ENCODE results near the gene CCIN. TPM values are rescaled to one million over a fixed set of nuclear protein-coding genes. Genes with fewer than 3 reads are reported as not detected.

Gene CCIN
- total RNA-seq, 1 experiment from 2014 or later = 0.20 TPM

- TF ChIP-seq, protein P1, sequence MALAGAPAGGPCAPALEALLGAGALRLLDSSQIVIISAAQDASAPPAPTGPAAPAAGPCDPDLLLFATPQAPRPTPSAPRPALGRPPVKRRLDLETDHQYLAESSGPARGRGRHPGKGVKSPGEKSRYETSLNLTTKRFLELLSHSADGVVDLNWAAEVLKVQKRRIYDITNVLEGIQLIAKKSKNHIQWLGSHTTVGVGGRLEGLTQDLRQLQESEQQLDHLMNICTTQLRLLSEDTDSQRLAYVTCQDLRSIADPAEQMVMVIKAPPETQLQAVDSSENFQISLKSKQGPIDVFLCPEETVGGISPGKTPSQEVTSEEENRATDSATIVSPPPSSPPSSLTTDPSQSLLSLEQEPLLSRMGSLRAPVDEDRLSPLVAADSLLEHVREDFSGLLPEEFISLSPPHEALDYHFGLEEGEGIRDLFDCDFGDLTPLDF (CRISPR knock-in tag; IDR thresholded peaks at IDR 0.05) = no peak
- TF ChIP-seq NFATC4 (CRISPR knock-in tag; IDR thresholded peaks at IDR 0.05) = no peak
- TF ChIP-seq TCF7 (CRISPR knock-in tag; IDR thresholded peaks at IDR 0.05; ENCODE audit: low read depth) = no peak
- TF ChIP-seq NR2C2 (CRISPR knock-in tag; IDR thresholded peaks at IDR 0.05) = no peak
- TF ChIP-seq, protein P2, sequence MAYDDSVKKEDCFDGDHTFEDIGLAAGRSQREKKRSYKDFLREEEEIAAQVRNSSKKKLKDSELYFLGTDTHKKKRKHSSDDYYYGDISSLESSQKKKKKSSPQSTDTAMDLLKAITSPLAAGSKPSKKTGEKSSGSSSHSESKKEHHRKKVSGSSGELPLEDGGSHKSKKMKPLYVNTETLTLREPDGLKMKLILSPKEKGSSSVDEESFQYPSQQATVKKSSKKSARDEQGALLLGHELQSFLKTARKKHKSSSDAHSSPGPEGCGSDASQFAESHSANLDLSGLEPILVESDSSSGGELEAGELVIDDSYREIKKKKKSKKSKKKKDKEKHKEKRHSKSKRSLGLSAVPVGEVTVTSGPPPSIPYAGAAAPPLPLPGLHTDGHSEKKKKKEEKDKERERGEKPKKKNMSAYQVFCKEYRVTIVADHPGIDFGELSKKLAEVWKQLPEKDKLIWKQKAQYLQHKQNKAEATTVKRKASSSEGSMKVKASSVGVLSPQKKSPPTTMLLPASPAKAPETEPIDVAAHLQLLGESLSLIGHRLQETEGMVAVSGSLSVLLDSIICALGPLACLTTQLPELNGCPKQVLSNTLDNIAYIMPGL (CRISPR knock-in tag; IDR thresholded peaks at IDR 0.05) = peak; percentile 23
- TF ChIP-seq MLX (CRISPR knock-in tag; IDR thresholded peaks at IDR 0.05) = no peak
- TF ChIP-seq, protein P3, sequence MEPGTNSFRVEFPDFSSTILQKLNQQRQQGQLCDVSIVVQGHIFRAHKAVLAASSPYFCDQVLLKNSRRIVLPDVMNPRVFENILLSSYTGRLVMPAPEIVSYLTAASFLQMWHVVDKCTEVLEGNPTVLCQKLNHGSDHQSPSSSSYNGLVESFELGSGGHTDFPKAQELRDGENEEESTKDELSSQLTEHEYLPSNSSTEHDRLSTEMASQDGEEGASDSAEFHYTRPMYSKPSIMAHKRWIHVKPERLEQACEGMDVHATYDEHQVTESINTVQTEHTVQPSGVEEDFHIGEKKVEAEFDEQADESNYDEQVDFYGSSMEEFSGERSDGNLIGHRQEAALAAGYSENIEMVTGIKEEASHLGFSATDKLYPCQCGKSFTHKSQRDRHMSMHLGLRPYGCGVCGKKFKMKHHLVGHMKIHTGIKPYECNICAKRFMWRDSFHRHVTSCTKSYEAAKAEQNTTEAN (CRISPR knock-in tag; IDR thresholded peaks at IDR 0.05) = no peak
- TF ChIP-seq OVOL2 (CRISPR knock-in tag; IDR thresholded peaks at IDR 0.05; ENCODE audit: borderline replicate concordance) = no peak
- no peak for TF ChIP-seq HMGA2 (CRISPR knock-in tag; IDR thresholded peaks at IDR 0.05)
- peak; percentile 88; the same call in 1 of the 2 replicates for TF ChIP-seq CBFB (CRISPR knock-in tag; IDR thresholded peaks at IDR 0.05; ENCODE audit: low read depth)
- no peak for TF ChIP-seq PREB (CRISPR knock-in tag; IDR thresholded peaks at IDR 0.05; ENCODE audit: borderline replicate concordance)
- TF ChIP-seq, protein P4, sequence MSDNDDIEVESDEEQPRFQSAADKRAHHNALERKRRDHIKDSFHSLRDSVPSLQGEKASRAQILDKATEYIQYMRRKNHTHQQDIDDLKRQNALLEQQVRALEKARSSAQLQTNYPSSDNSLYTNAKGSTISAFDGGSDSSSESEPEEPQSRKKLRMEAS (CRISPR knock-in tag; IDR thresholded peaks at IDR 0.05) = peak; percentile 73
- TF ChIP-seq SOX15 (CRISPR knock-in tag; IDR thresholded peaks at IDR 0.05) = no peak
- TF ChIP-seq JUN (CRISPR knock-in tag; IDR thresholded peaks at IDR 0.05) = peak; percentile 90
- TF ChIP-seq IRF1 (CRISPR knock-in tag; IDR thresholded peaks at IDR 0.05) = no peak
- TF ChIP-seq, protein P5, sequence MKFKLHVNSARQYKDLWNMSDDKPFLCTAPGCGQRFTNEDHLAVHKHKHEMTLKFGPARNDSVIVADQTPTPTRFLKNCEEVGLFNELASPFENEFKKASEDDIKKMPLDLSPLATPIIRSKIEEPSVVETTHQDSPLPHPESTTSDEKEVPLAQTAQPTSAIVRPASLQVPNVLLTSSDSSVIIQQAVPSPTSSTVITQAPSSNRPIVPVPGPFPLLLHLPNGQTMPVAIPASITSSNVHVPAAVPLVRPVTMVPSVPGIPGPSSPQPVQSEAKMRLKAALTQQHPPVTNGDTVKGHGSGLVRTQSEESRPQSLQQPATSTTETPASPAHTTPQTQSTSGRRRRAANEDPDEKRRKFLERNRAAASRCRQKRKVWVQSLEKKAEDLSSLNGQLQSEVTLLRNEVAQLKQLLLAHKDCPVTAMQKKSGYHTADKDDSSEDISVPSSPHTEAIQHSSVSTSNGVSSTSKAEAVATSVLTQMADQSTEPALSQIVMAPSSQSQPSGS (CRISPR knock-in tag; IDR thresholded peaks at IDR 0.05; ENCODE audit: borderline replicate concordance, low read depth) = no peak
- TF ChIP-seq NR1H2 (CRISPR knock-in tag; IDR thresholded peaks at IDR 0.05) = 0 out of 2 replicates have a peak, but pooled peaks have one; percentile 29
- TF ChIP-seq, protein P6, sequence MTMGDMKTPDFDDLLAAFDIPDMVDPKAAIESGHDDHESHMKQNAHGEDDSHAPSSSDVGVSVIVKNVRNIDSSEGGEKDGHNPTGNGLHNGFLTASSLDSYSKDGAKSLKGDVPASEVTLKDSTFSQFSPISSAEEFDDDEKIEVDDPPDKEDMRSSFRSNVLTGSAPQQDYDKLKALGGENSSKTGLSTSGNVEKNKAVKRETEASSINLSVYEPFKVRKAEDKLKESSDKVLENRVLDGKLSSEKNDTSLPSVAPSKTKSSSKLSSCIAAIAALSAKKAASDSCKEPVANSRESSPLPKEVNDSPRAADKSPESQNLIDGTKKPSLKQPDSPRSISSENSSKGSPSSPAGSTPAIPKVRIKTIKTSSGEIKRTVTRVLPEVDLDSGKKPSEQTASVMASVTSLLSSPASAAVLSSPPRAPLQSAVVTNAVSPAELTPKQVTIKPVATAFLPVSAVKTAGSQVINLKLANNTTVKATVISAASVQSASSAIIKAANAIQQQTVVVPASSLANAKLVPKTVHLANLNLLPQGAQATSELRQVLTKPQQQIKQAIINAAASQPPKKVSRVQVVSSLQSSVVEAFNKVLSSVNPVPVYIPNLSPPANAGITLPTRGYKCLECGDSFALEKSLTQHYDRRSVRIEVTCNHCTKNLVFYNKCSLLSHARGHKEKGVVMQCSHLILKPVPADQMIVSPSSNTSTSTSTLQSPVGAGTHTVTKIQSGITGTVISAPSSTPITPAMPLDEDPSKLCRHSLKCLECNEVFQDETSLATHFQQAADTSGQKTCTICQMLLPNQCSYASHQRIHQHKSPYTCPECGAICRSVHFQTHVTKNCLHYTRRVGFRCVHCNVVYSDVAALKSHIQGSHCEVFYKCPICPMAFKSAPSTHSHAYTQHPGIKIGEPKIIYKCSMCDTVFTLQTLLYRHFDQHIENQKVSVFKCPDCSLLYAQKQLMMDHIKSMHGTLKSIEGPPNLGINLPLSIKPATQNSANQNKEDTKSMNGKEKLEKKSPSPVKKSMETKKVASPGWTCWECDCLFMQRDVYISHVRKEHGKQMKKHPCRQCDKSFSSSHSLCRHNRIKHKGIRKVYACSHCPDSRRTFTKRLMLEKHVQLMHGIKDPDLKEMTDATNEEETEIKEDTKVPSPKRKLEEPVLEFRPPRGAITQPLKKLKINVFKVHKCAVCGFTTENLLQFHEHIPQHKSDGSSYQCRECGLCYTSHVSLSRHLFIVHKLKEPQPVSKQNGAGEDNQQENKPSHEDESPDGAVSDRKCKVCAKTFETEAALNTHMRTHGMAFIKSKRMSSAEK (CRISPR knock-in tag; IDR thresholded peaks at IDR 0.05; ENCODE audit: borderline replicate concordance) = no peak
- TF ChIP-seq ATF1 (CRISPR knock-in tag; IDR thresholded peaks at IDR 0.05) = no peak
- TF ChIP-seq, protein P7, sequence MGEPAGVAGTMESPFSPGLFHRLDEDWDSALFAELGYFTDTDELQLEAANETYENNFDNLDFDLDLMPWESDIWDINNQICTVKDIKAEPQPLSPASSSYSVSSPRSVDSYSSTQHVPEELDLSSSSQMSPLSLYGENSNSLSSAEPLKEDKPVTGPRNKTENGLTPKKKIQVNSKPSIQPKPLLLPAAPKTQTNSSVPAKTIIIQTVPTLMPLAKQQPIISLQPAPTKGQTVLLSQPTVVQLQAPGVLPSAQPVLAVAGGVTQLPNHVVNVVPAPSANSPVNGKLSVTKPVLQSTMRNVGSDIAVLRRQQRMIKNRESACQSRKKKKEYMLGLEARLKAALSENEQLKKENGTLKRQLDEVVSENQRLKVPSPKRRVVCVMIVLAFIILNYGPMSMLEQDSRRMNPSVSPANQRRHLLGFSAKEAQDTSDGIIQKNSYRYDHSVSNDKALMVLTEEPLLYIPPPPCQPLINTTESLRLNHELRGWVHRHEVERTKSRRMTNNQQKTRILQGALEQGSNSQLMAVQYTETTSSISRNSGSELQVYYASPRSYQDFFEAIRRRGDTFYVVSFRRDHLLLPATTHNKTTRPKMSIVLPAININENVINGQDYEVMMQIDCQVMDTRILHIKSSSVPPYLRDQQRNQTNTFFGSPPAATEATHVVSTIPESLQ (CRISPR knock-in tag; IDR thresholded peaks at IDR 0.05) = no peak
Measured at GRCh38 chr9:36190388-36191289, 21.5 kb downstream of the CCIN start, which contains the start of gene CLTA (continued).
